Body of pancreas (tissue), 4 donors: Measurements from ENCODE around the gene SH3GL1.

Experiments used
- POLR2A ChIP-seq, 3 donors: fragments of 450-650 bp; IDR thresholded peaks; one replicate each; pipeline ENCODE4 v1.6.1; 2016; ENCODE audit warnings: antibody characterized with exemption in 3 of 3, mild to moderate bottlenecking in 2 of 3
- TF ChIP-seq, protein P1 (sequence below), 7 experiments: fragments of 450-650 bp in 4 of 7; fragments of 200-600 bp in 3 of 7; sonication (generic) in 3 of 7; IDR thresholded peaks; one replicate each; pipeline ENCODE4 v1.5.1; 2016 to 2019; ENCODE audit warnings: antibody characterized with exemption in 7 of 7

DNA sequence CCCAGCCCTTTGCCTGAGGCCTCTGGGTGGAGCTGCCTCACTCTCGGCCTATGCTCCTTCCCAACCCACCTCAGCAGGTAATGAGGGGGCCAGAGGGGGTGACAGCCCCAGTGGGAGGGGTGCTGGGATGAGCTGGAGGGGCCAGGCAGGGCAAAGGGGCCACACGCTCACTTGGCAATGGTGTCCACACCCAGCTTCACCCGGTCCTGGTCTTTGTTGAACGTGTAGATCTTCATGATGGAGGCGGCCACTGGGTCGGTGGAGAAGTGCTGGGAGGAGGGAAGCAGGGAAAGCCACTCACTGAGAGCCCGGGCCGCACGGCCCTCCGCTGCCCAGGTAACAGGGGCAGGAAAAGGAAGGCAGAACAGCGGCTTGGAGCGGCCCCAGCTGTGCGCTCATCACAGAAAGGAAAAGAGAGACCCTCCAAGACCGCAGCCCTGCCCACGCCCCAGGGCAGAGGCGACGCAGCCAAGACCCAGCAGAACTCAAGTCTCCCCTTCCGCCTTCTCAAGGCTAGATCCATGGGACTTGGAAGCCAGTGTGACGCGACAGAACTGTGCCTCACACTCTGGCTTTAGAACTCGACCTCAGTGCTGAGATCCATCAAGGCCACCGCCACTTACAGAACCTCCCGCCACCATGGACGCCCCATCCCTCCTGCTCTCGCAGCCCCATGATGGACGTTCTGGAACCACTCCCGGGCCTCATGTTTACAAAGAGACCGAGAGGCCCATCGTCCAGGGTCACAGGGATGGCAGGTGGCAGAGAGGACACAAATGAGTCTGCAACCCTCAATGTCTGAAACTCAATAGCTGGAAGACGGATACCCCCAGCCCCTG, 48.0 kb upstream of the SH3GL1 start:
- TF ChIP-seq POLR2A (IDR thresholded peaks at IDR 0.05): no peak
- TF ChIP-seq, protein P1, sequence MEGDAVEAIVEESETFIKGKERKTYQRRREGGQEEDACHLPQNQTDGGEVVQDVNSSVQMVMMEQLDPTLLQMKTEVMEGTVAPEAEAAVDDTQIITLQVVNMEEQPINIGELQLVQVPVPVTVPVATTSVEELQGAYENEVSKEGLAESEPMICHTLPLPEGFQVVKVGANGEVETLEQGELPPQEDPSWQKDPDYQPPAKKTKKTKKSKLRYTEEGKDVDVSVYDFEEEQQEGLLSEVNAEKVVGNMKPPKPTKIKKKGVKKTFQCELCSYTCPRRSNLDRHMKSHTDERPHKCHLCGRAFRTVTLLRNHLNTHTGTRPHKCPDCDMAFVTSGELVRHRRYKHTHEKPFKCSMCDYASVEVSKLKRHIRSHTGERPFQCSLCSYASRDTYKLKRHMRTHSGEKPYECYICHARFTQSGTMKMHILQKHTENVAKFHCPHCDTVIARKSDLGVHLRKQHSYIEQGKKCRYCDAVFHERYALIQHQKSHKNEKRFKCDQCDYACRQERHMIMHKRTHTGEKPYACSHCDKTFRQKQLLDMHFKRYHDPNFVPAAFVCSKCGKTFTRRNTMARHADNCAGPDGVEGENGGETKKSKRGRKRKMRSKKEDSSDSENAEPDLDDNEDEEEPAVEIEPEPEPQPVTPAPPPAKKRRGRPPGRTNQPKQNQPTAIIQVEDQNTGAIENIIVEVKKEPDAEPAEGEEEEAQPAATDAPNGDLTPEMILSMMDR (IDR thresholded peaks at IDR 0.05): no peak
